D721Med (cell line): ENCODE data around the gene ATAD2B.
"Not testable (repeated sequence)": the region's sequence is repeated elsewhere in the genome, so short reads cannot be mapped to it uniquely, and the experiment has no call there.

Experiments used
- DNase-seq: peaks from one replicate; pipeline ENCODE4 v3.0.0; 2011; ENCODE audit warnings: low spot score; ENCODE audit not compliant: insufficient read length
- FAIRE-seq: peaks from 2 replicates; lab custom pipeline; 2011; peaks lifted over from hg19 to GRCh38; lab: Jason Lieb, UNC
- TF ChIP-seq, protein P1 (sequence below): IDR thresholded peaks from 2 replicates; pipeline ENCODE4 v1.5.1; 2012; ENCODE audit warnings: mild to moderate bottlenecking, control low read depth; ENCODE audit not compliant: insufficient read depth; ENCODE audit errors: missing control alignments

The ATAD2B gene

DNA sequence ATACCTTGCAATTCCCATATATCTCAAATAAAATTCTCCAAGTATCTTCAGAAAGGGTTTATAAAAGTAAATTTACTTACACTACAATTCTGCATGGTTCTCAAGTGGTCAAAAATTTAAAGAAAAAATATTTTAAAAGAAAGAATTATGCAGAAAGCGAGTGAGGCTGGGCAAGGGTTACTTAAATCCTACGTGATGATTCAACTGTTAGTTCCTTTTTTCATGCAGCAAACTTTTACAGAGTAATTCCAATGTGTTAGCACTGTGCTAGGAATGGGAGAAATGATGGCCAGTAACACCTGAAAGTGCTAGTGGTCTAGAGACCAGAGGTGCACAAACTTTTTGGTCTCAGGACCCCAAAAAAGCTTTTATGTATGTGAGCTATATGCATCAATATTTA is 133.4 kb downstream of the ATAD2B start:
- TF ChIP-seq, protein P1, sequence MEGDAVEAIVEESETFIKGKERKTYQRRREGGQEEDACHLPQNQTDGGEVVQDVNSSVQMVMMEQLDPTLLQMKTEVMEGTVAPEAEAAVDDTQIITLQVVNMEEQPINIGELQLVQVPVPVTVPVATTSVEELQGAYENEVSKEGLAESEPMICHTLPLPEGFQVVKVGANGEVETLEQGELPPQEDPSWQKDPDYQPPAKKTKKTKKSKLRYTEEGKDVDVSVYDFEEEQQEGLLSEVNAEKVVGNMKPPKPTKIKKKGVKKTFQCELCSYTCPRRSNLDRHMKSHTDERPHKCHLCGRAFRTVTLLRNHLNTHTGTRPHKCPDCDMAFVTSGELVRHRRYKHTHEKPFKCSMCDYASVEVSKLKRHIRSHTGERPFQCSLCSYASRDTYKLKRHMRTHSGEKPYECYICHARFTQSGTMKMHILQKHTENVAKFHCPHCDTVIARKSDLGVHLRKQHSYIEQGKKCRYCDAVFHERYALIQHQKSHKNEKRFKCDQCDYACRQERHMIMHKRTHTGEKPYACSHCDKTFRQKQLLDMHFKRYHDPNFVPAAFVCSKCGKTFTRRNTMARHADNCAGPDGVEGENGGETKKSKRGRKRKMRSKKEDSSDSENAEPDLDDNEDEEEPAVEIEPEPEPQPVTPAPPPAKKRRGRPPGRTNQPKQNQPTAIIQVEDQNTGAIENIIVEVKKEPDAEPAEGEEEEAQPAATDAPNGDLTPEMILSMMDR = no peak
- DNase-seq = no peak
- no peak for FAIRE-seq

DNA sequence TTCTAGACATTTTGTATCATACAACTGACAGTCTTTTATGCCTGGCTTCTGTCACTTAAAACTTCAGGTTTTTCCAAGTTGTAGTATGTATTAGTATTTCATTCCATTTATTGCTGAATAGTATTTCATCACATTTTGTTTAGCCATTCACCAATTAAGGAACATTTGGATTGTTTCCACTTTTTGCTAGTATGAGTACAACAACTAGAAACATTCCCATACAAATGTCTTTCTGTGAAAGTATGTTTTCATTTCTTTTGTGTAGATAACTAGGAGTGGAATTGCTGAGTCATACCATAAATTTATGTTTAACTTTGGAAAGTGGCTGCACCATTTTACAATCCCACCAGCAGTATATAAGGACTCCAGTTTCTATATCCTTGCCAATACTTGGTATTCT is 135.9 kb downstream of the ATAD2B start:
- no peak for DNase-seq
- TF ChIP-seq, protein P1 = no peak
- no peak for FAIRE-seq

DNA sequence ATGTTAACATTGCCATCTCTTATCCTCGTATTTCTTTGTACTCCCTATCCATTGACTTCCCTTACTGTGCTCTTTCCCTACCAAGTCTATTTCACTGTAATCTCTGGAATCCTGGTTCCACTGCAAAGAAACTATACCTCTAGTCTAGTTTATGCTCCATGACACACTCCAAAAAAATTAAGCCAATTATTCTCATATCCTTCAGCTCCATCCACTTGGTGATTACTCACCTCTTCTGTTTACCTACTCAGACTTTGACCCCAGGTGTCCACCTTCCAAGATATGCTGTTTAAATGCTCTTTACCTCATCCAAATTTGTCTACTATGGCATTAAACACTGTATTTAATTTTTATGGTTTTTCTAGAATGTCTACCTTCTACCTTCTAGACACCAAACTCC is 137.9 kb downstream of the ATAD2B start:
- no peak for DNase-seq
- no peak for FAIRE-seq
- TF ChIP-seq, protein P1 = no peak

DNA sequence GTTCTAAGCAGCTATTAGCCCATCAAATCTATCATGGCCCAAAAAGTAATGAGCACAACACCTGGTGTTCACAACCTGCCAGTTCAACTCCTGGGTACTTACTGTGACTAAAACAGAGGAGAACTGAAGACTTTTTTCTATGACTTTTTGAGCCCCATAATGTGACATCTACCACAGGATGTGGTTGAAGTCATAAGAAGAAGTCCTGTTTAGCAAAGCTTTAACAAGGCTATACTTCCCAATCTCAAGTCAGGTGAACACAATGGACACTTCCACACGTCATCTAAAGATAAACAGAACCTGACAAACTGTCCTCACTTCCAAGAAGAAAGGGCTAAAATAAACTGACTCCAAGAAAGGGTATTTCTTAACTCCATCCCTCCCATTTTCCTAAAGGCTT is 138.8 kb downstream of the ATAD2B start:
- FAIRE-seq = no peak
- DNase-seq = no peak
- TF ChIP-seq, protein P1 = no peak

DNA sequence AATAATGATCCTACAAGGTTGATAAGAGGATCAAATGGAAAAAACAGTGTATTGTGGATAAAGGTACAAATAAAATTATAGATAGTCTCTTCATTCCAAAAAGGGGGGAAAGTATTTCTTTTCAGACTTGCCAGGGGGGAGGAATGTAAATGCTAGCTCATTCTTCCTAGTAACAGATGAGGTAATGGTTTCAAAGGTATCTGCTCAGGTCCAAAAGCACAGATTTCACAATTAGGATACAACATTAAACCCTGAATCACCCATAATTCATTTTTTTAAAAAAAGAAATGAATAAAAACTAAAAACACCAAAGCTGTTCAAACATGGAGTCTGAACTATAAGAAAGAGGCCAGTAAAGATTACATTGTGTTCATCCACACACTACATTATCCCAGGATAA is 142.0 kb downstream of the ATAD2B start:
- no peak for DNase-seq
- TF ChIP-seq, protein P1 = no peak
- no peak for FAIRE-seq

DNA sequence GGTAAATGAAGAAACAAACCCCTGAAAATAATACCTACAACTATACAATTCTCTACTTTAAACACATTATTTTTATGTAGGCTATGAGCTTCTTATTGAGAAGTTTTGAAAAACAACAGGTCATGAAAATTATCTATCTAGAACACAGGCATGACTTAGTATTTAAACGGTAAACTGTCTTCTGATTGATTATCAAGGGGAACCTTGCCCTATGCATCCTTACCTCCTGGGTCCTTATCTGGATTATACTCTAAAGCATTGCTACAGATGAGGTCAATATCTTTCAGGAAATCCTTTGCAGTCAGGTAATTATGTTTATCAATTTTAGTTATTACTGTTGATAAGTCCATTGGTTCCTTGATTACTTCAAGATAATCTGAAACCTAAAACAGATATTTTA is 144.3 kb downstream of the ATAD2B start:
- DNase-seq (no peak), FAIRE-seq (no peak)
- TF ChIP-seq, protein P1 = no peak

DNA sequence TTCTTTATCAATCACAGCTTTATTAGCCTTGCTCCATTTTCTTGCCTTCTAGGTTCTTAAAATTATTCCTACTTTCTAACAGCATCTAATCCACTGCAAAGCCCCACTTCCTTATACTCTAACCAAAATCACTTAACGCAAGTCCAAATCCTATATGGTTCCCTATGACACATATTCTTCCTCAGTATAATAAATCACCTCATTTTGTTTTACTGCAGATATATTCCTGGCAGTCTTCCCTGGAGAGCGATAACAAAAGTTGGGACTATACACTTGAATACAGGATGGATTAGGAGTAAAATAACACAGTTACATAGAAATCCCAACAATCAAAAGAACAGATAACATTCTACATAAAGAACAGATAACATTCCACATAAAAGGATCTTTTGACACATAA is 144.8 kb downstream of the ATAD2B start:
- DNase-seq (no peak), FAIRE-seq (no peak)
- TF ChIP-seq, protein P1 = no peak

DNA sequence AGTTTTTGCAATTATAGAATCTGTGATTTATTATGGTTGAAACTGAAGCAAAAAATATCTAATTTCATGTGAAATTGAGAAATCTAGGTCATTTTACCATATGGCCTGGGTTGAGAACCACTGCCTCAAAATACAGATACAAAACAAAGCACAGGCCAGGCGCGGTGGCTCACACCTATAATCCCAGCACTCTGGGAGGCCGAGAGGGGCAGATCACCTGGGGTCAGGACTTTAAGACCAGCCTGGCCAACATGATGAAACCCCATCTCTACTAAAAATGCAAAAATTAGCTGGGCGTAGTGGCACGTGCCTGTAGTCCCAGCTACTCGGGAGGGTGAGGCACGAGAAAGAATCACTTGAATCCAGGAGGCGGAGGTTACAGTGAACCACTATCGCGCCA is 146.5 kb downstream of the ATAD2B start:
- not testable (repeated sequence) for DNase-seq

More for the DNA sequence above, 146.5 kb downstream of the ATAD2B start:
- not testable (repeated sequence) for FAIRE-seq
